Progenitor cell of endocrine pancreas (in vitro differentiated cells): ENCODE data around the gene PNRC1. TPM values are rescaled to one million over a fixed set of nuclear protein-coding genes. Genes with fewer than 3 reads are reported as not detected.
"Not testable (repeated sequence)": the region's sequence is repeated elsewhere in the genome, so short reads cannot be mapped to it uniquely, and the experiment has no call there.

Source experiments
- DNase-seq: peaks from one replicate; pipeline ENCODE4 v3.0.0; 2021; ENCODE audit warnings: low spot score; ENCODE audit not compliant: unreplicated experiment
- H3K27ac Mint-ChIP-seq: 2 replicates; pipeline ENCODE4 v1.8.0; 2021; ENCODE audit warnings: mild to moderate bottlenecking, moderate library complexity, mixed read lengths
- H3K27me3 Mint-ChIP-seq: 2 replicates; pipeline ENCODE4 v1.8.0; 2021; ENCODE audit warnings: mixed read lengths
- H3K36me3 Mint-ChIP-seq: 2 replicates; pipeline ENCODE4 v1.8.0; 2022; ENCODE audit warnings: mixed read lengths; ENCODE audit not compliant: insufficient read depth
- H3K4me1 Mint-ChIP-seq: 2 replicates; pipeline ENCODE4 v1.8.0; 2021; ENCODE audit warnings: low read depth, mixed read lengths
- H3K4me3 Mint-ChIP-seq: 2 replicates; pipeline ENCODE4 v1.8.0; 2021; ENCODE audit warnings: low read depth, mild to moderate bottlenecking, moderate library complexity, mixed read lengths
- H3K9me3 Mint-ChIP-seq: 2 replicates; pipeline ENCODE4 v1.8.0; 2021; ENCODE audit warnings: low read depth, mixed read lengths
- CTCF ChIP-seq: fragments of 200-600 bp; sonication (generic); IDR thresholded peaks from one replicate; pipeline ENCODE4 v1.5.0; 2021; ENCODE audit warnings: antibody characterized with exemption, mild to moderate bottlenecking; ENCODE audit not compliant: unreplicated experiment
- long read RNA-seq: library from polyadenylated mRNA; unstranded; transcript quantifications from one replicate; pipeline ENCODE4 v2.0.0, GENCODE V29; 2020
- total RNA-seq: library from RNA; stranded (reverse); gene quantifications from 2 replicates; pipeline ENCODE4 v1.2.1, GENCODE V29; 2021

PNRC1 gene
- total RNA-seq: 203 and 212 TPM in 2 replicates
- long read RNA-seq, partial matches to known transcripts: 0 of 13 reads
- long read RNA-seq, other reads (novel, unspliced or antisense): 10 of 13 reads

- no peaks in the 10 kb centered on the region for H3K9me3 Mint-ChIP-seq
- TF ChIP-seq CTCF: no peak
- H3K27me3 Mint-ChIP-seq: no peaks in the 10 kb centered on the region
- H3K36me3 Mint-ChIP-seq: peaks cover 14% of the 10 kb centered on the region
- peak; percentile 100 for DNase-seq
- peaks cover 19% of the 10 kb centered on the region for H3K4me1 Mint-ChIP-seq
- H3K27ac Mint-ChIP-seq: peak within 1 kb of the TSS; percentile 100
- H3K4me3 Mint-ChIP-seq: peak within 1 kb of the TSS; percentile 96
Observed at GRCh38 chr6:89080281-89081128, at the start of gene PNRC1. PNRC1 (plus strand) TSS chr6:89080751; CDS start chr6:89080895, 144 bp downstream.

GRCh38 chr6:89032599-89032998 is 48.0 kb upstream of the PNRC1 start:
- TF ChIP-seq CTCF: no peak
- Mint-ChIP-seq H3K4me3 (no peak overlapping the region), H3K27me3 (no peaks in the 10 kb centered on the region), H3K9me3 (peaks cover under 1% of the 10 kb centered on the region), H3K27ac (no peak overlapping the region), H3K4me1 (peaks cover 6% of the 10 kb centered on the region), H3K36me3 (no peaks in the 10 kb centered on the region)
- DNase-seq: no peak

- H3K9me3 Mint-ChIP-seq: peaks cover 8% of the 10 kb centered on the region
- no peak for DNase-seq
- no peaks in the 10 kb centered on the region for H3K27me3 Mint-ChIP-seq
- no peak overlapping the region for H3K27ac Mint-ChIP-seq
- TF ChIP-seq CTCF: no peak
- no peaks in the 10 kb centered on the region for H3K36me3 Mint-ChIP-seq
- peaks cover 6% of the 10 kb centered on the region for H3K4me1 Mint-ChIP-seq
- no peak overlapping the region for H3K4me3 Mint-ChIP-seq
Observed at GRCh38 chr6:89033461-89033860, 47.1 kb upstream of the PNRC1 start.

GRCh38 chr6:89034116-89034515 is 46.4 kb upstream of the PNRC1 start:
- H3K4me1 Mint-ChIP-seq, H3K36me3 Mint-ChIP-seq, H3K4me3 Mint-ChIP-seq, H3K27ac Mint-ChIP-seq, DNase-seq, H3K27me3 Mint-ChIP-seq: not testable (repeated sequence)
- H3K9me3 Mint-ChIP-seq: peaks cover 14% of the 10 kb centered on the region

GRCh38 chr6:89034586-89035251 is 45.8 kb upstream of the PNRC1 start:
- TF ChIP-seq CTCF: no peak
- Mint-ChIP-seq H3K27ac (no peak overlapping the region), H3K9me3 (peaks cover 14% of the 10 kb centered on the region), H3K27me3 (no peaks in the 10 kb centered on the region), H3K4me3 (no peak overlapping the region), H3K4me1 (peaks cover 6% of the 10 kb centered on the region), H3K36me3 (no peaks in the 10 kb centered on the region)
- no peak for DNase-seq
